K562 (cell line): ENCODE measurements around the gene MOK. TPM values are rescaled to one million over a fixed set of nuclear protein-coding genes. Genes with fewer than 3 reads are reported as not detected.

ENCODE experiments used
- ATAC-seq: fragments of 200-7000 bp; cut with Tn5 transposase; 3 replicates; pipeline ENCODE4 v1.9.1; 2020; ENCODE audit warnings: moderate library complexity
- BruUV-seq: library from RNA; stranded (reverse); fragments of 400-500 nt; replicated peaks from 2 replicates; lab custom pipeline; 2021; lab: Mats Ljungman, UMichigan
- CTCF ChIA-PET: fragments of 300-600 bp; formaldehyde crosslinking; extraction: SDS; loops from one replicate; lab custom pipeline; 2021; ENCODE audit warnings: low intra/inter-chr PET ratio; lab: Yijun Ruan, JAX
- POLR2A ChIA-PET: fragments of 300-600, 350-650 bp; sonication (Branson Sonifier 250); formaldehyde crosslinking; extraction: SDS; loops from one replicate; lab custom pipeline; 2021; ENCODE audit warnings: antibody characterized with exemption, inconsistent platforms; lab: Yijun Ruan, JAX
- DNase-seq, 4 experiments: peaks; one replicate each; pipeline versions ENCODE4 v3.0.0 to v3.0.0-alpha.2; 2011 to 2018; ENCODE audit warnings: low spot score in 3 of 4, mixed read lengths in 3 of 4; ENCODE audit errors: extremely low read depth in 1 of 4
- FAIRE-seq: peaks from 2 replicates; lab custom pipeline; 2011; peaks lifted over from hg19 to GRCh38; lab: Jason Lieb, UNC
- H2AFZ ChIP-seq: 2 replicates; pipeline ENCODE4 v1.6.0; 2011; ENCODE audit warnings: low read depth, low read length, control low read depth, inconsistent platforms
- H3K27ac ChIP-seq: fragments of 200-600 bp; 3 replicates; pipeline ENCODE4 v1.8.0; 2011; ENCODE audit warnings: low read depth, mild to moderate bottlenecking, control low read depth, inconsistent platforms, low read length, moderate library complexity, mixed read lengths; ENCODE audit errors: extremely low read depth
- H3K27me3 ChIP-seq, 2 experiments: fragments of 300-600 bp in 1 of 2; 2 replicates in 1 of 2; 3 replicates in 1 of 2; pipeline versions ENCODE4 v1.6.0 to v1.8.0; 2011; ENCODE audit warnings: inconsistent platforms in 2 of 2, low read length in 2 of 2, mild to moderate bottlenecking in 1 of 2, mixed read lengths in 1 of 2, moderate library complexity in 1 of 2; ENCODE audit not compliant: control insufficient read depth in 2 of 2, insufficient read depth in 2 of 2
- H3K36me3 ChIP-seq: fragments of 300-600 bp; 3 replicates; pipeline ENCODE4 v1.8.0; 2011; ENCODE audit warnings: mild to moderate bottlenecking, low read length, inconsistent platforms; ENCODE audit not compliant: control insufficient read depth, insufficient read depth
- H3K4me1 ChIP-seq, 2 experiments: fragments of 200-600 bp in 1 of 2; replicated peaks in 1 of 2; 2 replicates in 1 of 2; 3 replicates in 1 of 2; pipeline versions ENCODE4 v1.5.1 to v1.8.0; 2011; ENCODE audit warnings: inconsistent platforms in 2 of 2, low read length in 2 of 2, mild to moderate bottlenecking in 1 of 2, mixed read lengths in 1 of 2, moderate library complexity in 1 of 2; ENCODE audit not compliant: control insufficient read depth in 2 of 2, insufficient read depth in 2 of 2
- H3K4me2 ChIP-seq: 2 replicates; pipeline ENCODE4 v1.6.1; 2011; ENCODE audit warnings: low read length, control low read depth, inconsistent platforms, mixed read lengths; ENCODE audit not compliant: insufficient read depth
- H3K4me3 ChIP-seq: fragments of 200-600 bp; sonication (generic), shearing (Covaris generic); 2 replicates; pipeline ENCODE4 v1.5.1; 2016; ENCODE audit warnings: control low read depth, inconsistent platforms
- H3K79me2 ChIP-seq: fragments of 200-600 bp; 3 replicates; pipeline ENCODE4 v1.8.0; 2011; ENCODE audit warnings: low read length, inconsistent platforms; ENCODE audit not compliant: control insufficient read depth, insufficient read depth
- H3K9ac ChIP-seq, 2 experiments: 2 replicates each; pipeline versions ENCODE4 v1.6.0 to v1.6.1; 2011; ENCODE audit warnings: low read depth in 2 of 2, low read length in 2 of 2, control low read depth in 1 of 2, inconsistent platforms in 1 of 2, mild to moderate bottlenecking in 1 of 2, mixed read lengths in 1 of 2; ENCODE audit not compliant: insufficient read depth in 1 of 2
- H3K9me1 ChIP-seq: one replicate; pipeline ENCODE4 v1.6.0; 2011; ENCODE audit warnings: inconsistent platforms, mild to moderate bottlenecking, low read length, moderate library complexity; ENCODE audit not compliant: control insufficient read depth, insufficient read depth
- H3K9me3 ChIP-seq: replicated peaks from 2 replicates; pipeline ENCODE4 v1.5.1; 2011; ENCODE audit warnings: low read depth, low read length, inconsistent platforms; ENCODE audit not compliant: control insufficient read depth, insufficient read depth
- H4K20me1 ChIP-seq: replicated peaks from 2 replicates; pipeline ENCODE4 v1.6.1; 2011; ENCODE audit warnings: low read length, inconsistent platforms, mixed read lengths; ENCODE audit not compliant: control insufficient read depth, insufficient read depth
- DMBX1 ChIP-seq: fragments of 250-450 bp; sonication (Bioruptor Pico); IDR thresholded peaks from 2 replicates; pipeline ENCODE4 v1.8.0; 2022; ENCODE audit warnings: inconsistent platforms, mild to moderate bottlenecking, moderate library complexity, borderline replicate concordance
- EP300 ChIP-seq: IDR thresholded peaks from 2 replicates; pipeline ENCODE4 v1.6.1; 2012; ENCODE audit warnings: low read length, improper control_type of control experiment
- GMEB1 ChIP-seq: fragments of 250-450 bp; sonication (Bioruptor Pico); IDR thresholded peaks from 2 replicates; pipeline ENCODE4 v1.4.0; 2020; ENCODE audit warnings: mild to moderate bottlenecking
- GTF2F1 ChIP-seq: IDR thresholded peaks from 2 replicates; pipeline ENCODE4 v1.6.1; 2011; ENCODE audit warnings: low read depth, low read length, improper control_type of control experiment
- LCOR ChIP-seq: sonication (generic); formaldehyde crosslinking; IDR thresholded peaks from 2 replicates; pipeline ENCODE4 v1.8.0; 2022; ENCODE audit warnings: mild to moderate bottlenecking, missing genetic modification reagents
- NFYB ChIP-seq: IDR thresholded peaks from 2 replicates; pipeline ENCODE4 v1.6.1; 2011; ENCODE audit warnings: mild to moderate bottlenecking, moderate library complexity; ENCODE audit not compliant: insufficient read length; ENCODE audit errors: extremely low read depth
- PBX2 ChIP-seq, 2 experiments: IDR thresholded peaks in 1 of 2; conservative IDR thresholded peaks in 1 of 2; 2 replicates each; pipeline ENCODE4 v1.6.1; 2016; ENCODE audit warnings: low read depth in 2 of 2, mild to moderate bottlenecking in 1 of 2, missing compliant biosample characterization in 1 of 2, missing genetic modification characterization in 1 of 2, moderate library complexity in 1 of 2
- POU5F1 ChIP-seq: fragments of 150-350 bp; IDR thresholded peaks from 2 replicates; pipeline ENCODE4 v1.6.1; 2014; ENCODE audit warnings: borderline replicate concordance, low read length, low read depth, mild to moderate bottlenecking; ENCODE audit not compliant: partially characterized antibody
- RBFOX2 ChIP-seq: fragments of 200-400 bp; formaldehyde crosslinking; IDR thresholded peaks from 2 replicates; pipeline ENCODE4 v1.6.1; 2017; ENCODE audit warnings: low read depth, mild to moderate bottlenecking, low read length, moderate library complexity
- RFX5 ChIP-seq: IDR thresholded peaks from 2 replicates; pipeline ENCODE4 v1.6.1; 2011; ENCODE audit warnings: low read depth, mild to moderate bottlenecking, improper control_type of control experiment, low read length
- SNIP1 ChIP-seq: fragments of 450-650 bp; IDR thresholded peaks from 2 replicates; pipeline ENCODE4 v1.7.1; 2017; ENCODE audit warnings: low read depth, mild to moderate bottlenecking
- WGBS: fragments of 100-300 bp; shearing (Covaris generic); methylation state at CpG from one replicate; pipeline ENCODE4 v1.1.6; 2016; ENCODE audit warnings: low coverage, mixed read lengths; ENCODE audit not compliant: insufficient coverage; ENCODE audit errors: missing lambda C conversion rate; 5-methylcytosine and 5-hydroxymethylcytosine counted together
- in situ Hi-C: fragments of 300-500 bp; cut with MboI; formaldehyde crosslinking; loops from 4 replicates; pipeline ENCODE4 v1.15.0; 2018; ENCODE audit warnings: inconsistent platforms, mixed read lengths
- intact Hi-C: fragments of 100-400 bp; cut with micrococcal nuclease; formaldehyde crosslinking; loops from 2 replicates; pipeline ENCODE4 v1.14.2; 2022
- polyA plus RNA-seq, 8 experiments: library from polyadenylated mRNA; depleted of rRNA in 4 of 8; stranded (reverse) in 5 of 8; unstranded in 3 of 8; fragments of >200 nt; fragmentation: Nextera tagmentation in 2 of 8; fragmentation: Illumina TruSeq in 1 of 8; extraction: Ambion mirVana in 2 of 8; extraction: Trizol in 1 of 8; gene quantifications; 2 replicates each; pipeline versions ENCODE4 v1.2.1 to v1.2.3, GENCODE V29; 2011 to 2014; ENCODE audit warnings: inconsistent platforms in 1 of 8, missing spikeins in 1 of 8
- total RNA-seq, 7 experiments: library from RNA; depleted of rRNA in 6 of 7; stranded (reverse); fragments of >200 nt in 6 of 7; fragmentation: Illumina TruSeq in 2 of 7; extraction: Trizol in 2 of 7; gene quantifications; 2 replicates each; pipeline versions ENCODE4 v1.2.1 to v1.2.3, GENCODE V29; 2011 to 2021; ENCODE audit warnings: low replicate concordance in 1 of 7

MOK gene
- total and polyA plus RNA-seq, 9 of the 15 experiments (the other 6 are each of a cell fraction or from before 2014, with no cell fraction given), result 1.3 to 8.4 (median 5.3) TPM

- TF ChIP-seq PBX2 (CRISPR knock-in tag; IDR thresholded peaks at IDR 0.05; ENCODE audit: low read depth) (no peak), PBX2 (tag; conservative IDR thresholded peaks at IDR 0.05; ENCODE audit: low read depth) (no peak), EP300 (no peak)
- TF ChIP-seq, all 486 proteins: peak for 0
These were observed 29.1 kb downstream of the MOK start (continued) for GRCh38 chr14:102275866-102276265.

- no peaks in the 10 kb centered on the region for H4K20me1 ChIP-seq
- no peaks in the 10 kb centered on the region; a peak in 1 of 5 replicates for H3K4me1 ChIP-seq
- H3K9ac ChIP-seq, result no peak overlapping the region
- ATAC-seq (no peak), DNase-seq (no peak), FAIRE-seq (no peak)
- intact Hi-C loops, result no loop called here
- no peaks in the 10 kb centered on the region for H3K27me3 ChIP-seq
- H3K27ac ChIP-seq, result no peak overlapping the region
- H3K9me3 ChIP-seq, result no peaks in the 10 kb centered on the region
- ChIA-PET CTCF (no interaction called here), POLR2A (interaction anchor here (0.6 kb wide), 1 partner anchor 26 kb away, joined by 3 read pairs; no protein-coding TSS in a partner anchor)
- no peak overlapping the region for H2AFZ ChIP-seq
- no peak overlapping the region for H3K4me3 ChIP-seq
- no peaks in the 10 kb centered on the region for H3K79me2 ChIP-seq
- BruUV-seq, result no TSS peak
- no peak for TF ChIP-seq LCOR (CRISPR knock-in tag)
- TF ChIP-seq NFYB, result no peak
- TF ChIP-seq GMEB1 (CRISPR knock-in tag), result no peak
- no peak for TF ChIP-seq GTF2F1
- no peak for TF ChIP-seq RFX5
- no peak for TF ChIP-seq RBFOX2
- no peak for TF ChIP-seq SNIP1
- no peak for TF ChIP-seq DMBX1 (CRISPR knock-in tag)
- TF ChIP-seq POU5F1, result no peak
- no peak overlapping the region for H3K4me2 ChIP-seq
- in situ Hi-C loops, result no loop called here
- 69% methylated on average over 5 of the region's 5 CpGs for WGBS
- no peaks in the 10 kb centered on the region for H3K9me1 ChIP-seq
- H3K36me3 ChIP-seq, result no peaks in the 10 kb centered on the region
These were observed 32.6 kb downstream of the MOK start for GRCh38 chr14:102272392-102272791.
